Measurements from ENCODE around the gene CFAP97. TPM values are rescaled to one million over a fixed set of nuclear protein-coding genes. Genes with fewer than 3 reads are reported as not detected.

CFAP97 gene
- total RNA-seq, 1 experiment from 2014 or later = 12.4 TPM

- H3K9me3 ChIP-seq (ENCODE audit: low read length) = no peaks in the 10 kb centered on the region
- no peak overlapping the region for H3K4me2 ChIP-seq (ENCODE audit: low read length)
- no peak overlapping the region for H3K4me3 ChIP-seq (ENCODE audit: low read length)
- no peak for ATAC-seq
- no peaks in the 10 kb centered on the region for H3K79me2 ChIP-seq (ENCODE audit: low read length)
- H4K20me1 ChIP-seq (ENCODE audit: low read length) = no peaks in the 10 kb centered on the region
- no peak overlapping the region for H3K9ac ChIP-seq (ENCODE audit: low read length)
- no peak for DNase-seq
- H3K9me2 ChIP-seq (replicated peaks; ENCODE audit: low read length) = no peaks in the 10 kb centered on the region
- H3K36me3 ChIP-seq (ENCODE audit: low read depth, low read length) = no peaks in the 10 kb centered on the region
- TF ChIP-seq EZH2phosphoT487 (IDR thresholded peaks at IDR 0.05; ENCODE audit: borderline replicate concordance, low read length) (no peak), CTCF (conservative IDR thresholded peaks at IDR 0.05; ENCODE audit: low read depth, low read length) (no peak), EZH2 (IDR thresholded peaks at IDR 0.05; ENCODE audit: low read length, unreplicated experiment) (no peak)
- intact Hi-C loops (cut with micrococcal nuclease) = no loop called here
- POLR2A ChIA-PET (ENCODE audit: unreplicated experiment) = no interaction called here
- H2AFZ ChIP-seq (ENCODE audit: low read length) = no peak overlapping the region
- CTCF ChIA-PET = no interaction called here
- no peaks in the 10 kb centered on the region for H3K27me3 ChIP-seq (ENCODE audit: low read length)
- H3K4me1 ChIP-seq (ENCODE audit: insufficient read depth, low read length) = no peaks in the 10 kb centered on the region
- BruUV-seq (replicated peaks) = no TSS peak
- no peaks in the 10 kb centered on the region for H3F3A ChIP-seq (ENCODE audit: low read length, unreplicated experiment)
- H3K27ac ChIP-seq (ENCODE audit: low read length) = no peak overlapping the region
Measured at GRCh38 chr4:185238750-185239149, 35.0 kb upstream of the CFAP97 start.

GRCh38 chr4:185238215-185238681, 34.4 kb upstream of the CFAP97 start:
- H4K20me1 ChIP-seq (ENCODE audit: low read length) = no peaks in the 10 kb centered on the region
- no peak overlapping the region for H3K4me2 ChIP-seq (ENCODE audit: low read length)
- no peaks in the 10 kb centered on the region for H3F3A ChIP-seq (ENCODE audit: low read length, unreplicated experiment)
- TF ChIP-seq CTCF (conservative IDR thresholded peaks at IDR 0.05; ENCODE audit: low read depth, low read length) (no peak), EZH2phosphoT487 (IDR thresholded peaks at IDR 0.05; ENCODE audit: borderline replicate concordance, low read length) (no peak), EZH2 (IDR thresholded peaks at IDR 0.05; ENCODE audit: low read length, unreplicated experiment) (no peak)
- no peaks in the 10 kb centered on the region for H3K9me3 ChIP-seq (ENCODE audit: low read length)
- H3K4me3 ChIP-seq (ENCODE audit: low read length) = no peak overlapping the region
- no peak overlapping the region for H2AFZ ChIP-seq (ENCODE audit: low read length)
- intact Hi-C loops (cut with micrococcal nuclease) = no loop called here
- CTCF ChIA-PET = no interaction called here
- no peak for ATAC-seq
- DNase-seq = no peak
- BruUV-seq (replicated peaks) = no TSS peak
- H3K9me2 ChIP-seq (replicated peaks; ENCODE audit: low read length) = no peaks in the 10 kb centered on the region
- no peaks in the 10 kb centered on the region for H3K4me1 ChIP-seq (ENCODE audit: insufficient read depth, low read length)
- POLR2A ChIA-PET (ENCODE audit: unreplicated experiment) = no interaction called here
- H3K36me3 ChIP-seq (ENCODE audit: low read depth, low read length) = no peaks in the 10 kb centered on the region
- H3K9ac ChIP-seq (ENCODE audit: low read length) = no peak overlapping the region
- no peak overlapping the region for H3K27ac ChIP-seq (ENCODE audit: low read length)
- no peaks in the 10 kb centered on the region for H3K27me3 ChIP-seq (ENCODE audit: low read length)
- no peaks in the 10 kb centered on the region for H3K79me2 ChIP-seq (ENCODE audit: low read length)

- Histone ChIP-seq H2AFZ (ENCODE audit: low read length) (no peak overlapping the region), H3K79me2 (ENCODE audit: low read length) (no peaks in the 10 kb centered on the region), H3K9ac (ENCODE audit: low read length) (no peak overlapping the region), H3K36me3 (ENCODE audit: low read depth, low read length) (no peaks in the 10 kb centered on the region), H3K4me1 (ENCODE audit: insufficient read depth, low read length) (no peaks in the 10 kb centered on the region), H3K27me3 (ENCODE audit: low read length) (no peaks in the 10 kb centered on the region), H3K4me2 (ENCODE audit: low read length) (no peak overlapping the region), H4K20me1 (ENCODE audit: low read length) (no peaks in the 10 kb centered on the region), H3K9me2 (replicated peaks; ENCODE audit: low read length) (no peaks in the 10 kb centered on the region), H3K4me3 (ENCODE audit: low read length) (no peak overlapping the region), H3K27ac (ENCODE audit: low read length) (no peak overlapping the region), H3F3A (ENCODE audit: low read length, unreplicated experiment) (no peaks in the 10 kb centered on the region), H3K9me3 (ENCODE audit: low read length) (no peaks in the 10 kb centered on the region)
- ChIA-PET POLR2A (ENCODE audit: unreplicated experiment) (no interaction called here), CTCF (no interaction called here)
- intact Hi-C loops (cut with micrococcal nuclease) = no loop called here
- no TSS peak for BruUV-seq (replicated peaks)
- no peak for ATAC-seq
- TF ChIP-seq EZH2phosphoT487 (IDR thresholded peaks at IDR 0.05; ENCODE audit: borderline replicate concordance, low read length) (no peak), CTCF (conservative IDR thresholded peaks at IDR 0.05; ENCODE audit: low read depth, low read length) (no peak)
- DNase-seq = no peak
Measured at GRCh38 chr4:185237175-185237574, 33.4 kb upstream of the CFAP97 start.

All from PC-3 (cell line).